BE2C (cell line): ENCODE results near the gene DDX46.
"Not testable (repeated sequence)": the region's sequence is repeated elsewhere in the genome, so short reads cannot be mapped to it uniquely, and the experiment has no call there.

Experiments used
- DNase-seq: peaks from one replicate; pipeline ENCODE4 v3.0.0-alpha.2; 2020
- H3K27me3 ChIP-seq: fragments of 250-450 bp; sonication (Bioruptor Pico); 2 replicates; pipeline ENCODE4 v1.5.1; 2020; ENCODE audit warnings: mild to moderate bottlenecking
- H3K36me3 ChIP-seq: fragments of 250-450 bp; sonication (Bioruptor Pico); 2 replicates; pipeline ENCODE4 v1.5.1; 2020; ENCODE audit warnings: mild to moderate bottlenecking
- H3K4me1 ChIP-seq: fragments of 250-450 bp; sonication (Bioruptor Pico); 2 replicates; pipeline ENCODE4 v1.5.1; 2020
- H3K4me3 ChIP-seq: 2 replicates; pipeline ENCODE4 v1.5.1; 2011; ENCODE audit warnings: low read depth, low read length
- H3K9me3 ChIP-seq: fragments of 250-450 bp; sonication (Bioruptor Pico); 2 replicates; pipeline ENCODE4 v1.5.1; 2020
- CTCF ChIP-seq: IDR thresholded peaks from 2 replicates; pipeline ENCODE4 v1.5.1; 2012; ENCODE audit warnings: mild to moderate bottlenecking, low read depth, low read length

Gene DDX46

GRCh38 chr5:134844252-134844651 lies 85.7 kb downstream of the DDX46 start:
- peaks cover 6% of the 10 kb centered on the region for H3K4me1 ChIP-seq
- peaks cover 29% of the 10 kb centered on the region for H3K36me3 ChIP-seq
- H3K4me3 ChIP-seq = no peak overlapping the region
- no peaks in the 10 kb centered on the region for H3K27me3 ChIP-seq
- TF ChIP-seq CTCF = no peak
- H3K9me3 ChIP-seq = no peaks in the 10 kb centered on the region
- no peak for DNase-seq

- TF ChIP-seq CTCF = no peak
- Histone ChIP-seq H3K4me1 (peaks cover 6% of the 10 kb centered on the region), H3K4me3 (peak overlapping the region; percentile 77), H3K27me3 (no peaks in the 10 kb centered on the region), H3K36me3 (peaks cover 24% of the 10 kb centered on the region), H3K9me3 (no peaks in the 10 kb centered on the region)
- DNase-seq = no peak
Measured at GRCh38 chr5:134845335-134845851, 86.8 kb downstream of the DDX46 start.

- peaks cover 22% of the 10 kb centered on the region for H3K36me3 ChIP-seq
- H3K9me3 ChIP-seq = no peaks in the 10 kb centered on the region
- H3K4me1 ChIP-seq = peaks cover 7% of the 10 kb centered on the region
- DNase-seq = peak; percentile 96
- H3K27me3 ChIP-seq = no peaks in the 10 kb centered on the region
- TF ChIP-seq CTCF = no peak
- peak within 1 kb of the TSS; percentile 77 for H3K4me3 ChIP-seq
Measured at GRCh38 chr5:134845852-134846640, 87.5 kb downstream of the DDX46 start, which contains the start of gene C5orf24. Gene C5orf24 (plus strand): TSS chr5:134845968. CDS start chr5:134854901, 8,933 bp downstream.

GRCh38 chr5:134846641-134846960 lies 88.0 kb downstream of the DDX46 start:
- Histone ChIP-seq H3K27me3 (no peaks in the 10 kb centered on the region), H3K4me3 (peak overlapping the region; percentile 77), H3K9me3 (no peaks in the 10 kb centered on the region), H3K36me3 (peaks cover 28% of the 10 kb centered on the region), H3K4me1 (peaks cover 9% of the 10 kb centered on the region)
- peak; percentile 15 for DNase-seq
- no peak for TF ChIP-seq CTCF

- H3K9me3 ChIP-seq, H3K4me3 ChIP-seq, H3K27me3 ChIP-seq, H3K4me1 ChIP-seq, DNase-seq: not testable (repeated sequence)
- H3K36me3 ChIP-seq = peaks cover 50% of the 10 kb centered on the region
Measured at GRCh38 chr5:134849434-134849933, 90.9 kb downstream of the DDX46 start.

GRCh38 chr5:134851307-134851923 lies 92.8 kb downstream of the DDX46 start:
- Histone ChIP-seq H3K4me1 (peaks cover 3% of the 10 kb centered on the region; the same call in 1 of the 2 replicates), H3K36me3 (peaks cover 68% of the 10 kb centered on the region), H3K27me3 (no peaks in the 10 kb centered on the region), H3K4me3 (no peak overlapping the region), H3K9me3 (no peaks in the 10 kb centered on the region)
- peak; percentile 21 for DNase-seq
- TF ChIP-seq CTCF = peak; percentile 67

GRCh38 chr5:134856465-134856864 lies 97.9 kb downstream of the DDX46 start:
- not testable (repeated sequence) for DNase-seq, H3K9me3 ChIP-seq, H3K4me3 ChIP-seq, H3K4me1 ChIP-seq, H3K27me3 ChIP-seq
- H3K36me3 ChIP-seq = peaks cover 69% of the 10 kb centered on the region
